Fibroblast of the aortic adventitia (primary cell): ENCODE data around the gene ZMIZ1. TPM values are rescaled to one million over a fixed set of nuclear protein-coding genes. Genes with fewer than 3 reads are reported as not detected.

ENCODE experiments used
- DNase-seq: peaks from one replicate; pipeline ENCODE4 v3.0.0-alpha.2; 2010; ENCODE audit warnings: low read depth
- H3K4me3 ChIP-seq: 2 replicates; pipeline ENCODE4 v1.5.1; 2011; ENCODE audit warnings: low read depth, mild to moderate bottlenecking, control low read depth, low read length, moderate library complexity
- total RNA-seq: library from RNA; depleted of rRNA; stranded (reverse); fragments of >200 nt; gene quantifications from 2 replicates; pipeline ENCODE4 v1.2.3, GENCODE V29; 2012; ENCODE audit warnings: low replicate concordance
- TF ChIP-seq, protein P1 (sequence below): IDR thresholded peaks from 2 replicates; pipeline ENCODE4 v1.5.1; 2011; ENCODE audit warnings: mild to moderate bottlenecking, low read length, control low read depth, inconsistent platforms; ENCODE audit not compliant: insufficient read depth

Gene ZMIZ1
- total RNA-seq, 1 donor, result 28.1 TPM

DNA sequence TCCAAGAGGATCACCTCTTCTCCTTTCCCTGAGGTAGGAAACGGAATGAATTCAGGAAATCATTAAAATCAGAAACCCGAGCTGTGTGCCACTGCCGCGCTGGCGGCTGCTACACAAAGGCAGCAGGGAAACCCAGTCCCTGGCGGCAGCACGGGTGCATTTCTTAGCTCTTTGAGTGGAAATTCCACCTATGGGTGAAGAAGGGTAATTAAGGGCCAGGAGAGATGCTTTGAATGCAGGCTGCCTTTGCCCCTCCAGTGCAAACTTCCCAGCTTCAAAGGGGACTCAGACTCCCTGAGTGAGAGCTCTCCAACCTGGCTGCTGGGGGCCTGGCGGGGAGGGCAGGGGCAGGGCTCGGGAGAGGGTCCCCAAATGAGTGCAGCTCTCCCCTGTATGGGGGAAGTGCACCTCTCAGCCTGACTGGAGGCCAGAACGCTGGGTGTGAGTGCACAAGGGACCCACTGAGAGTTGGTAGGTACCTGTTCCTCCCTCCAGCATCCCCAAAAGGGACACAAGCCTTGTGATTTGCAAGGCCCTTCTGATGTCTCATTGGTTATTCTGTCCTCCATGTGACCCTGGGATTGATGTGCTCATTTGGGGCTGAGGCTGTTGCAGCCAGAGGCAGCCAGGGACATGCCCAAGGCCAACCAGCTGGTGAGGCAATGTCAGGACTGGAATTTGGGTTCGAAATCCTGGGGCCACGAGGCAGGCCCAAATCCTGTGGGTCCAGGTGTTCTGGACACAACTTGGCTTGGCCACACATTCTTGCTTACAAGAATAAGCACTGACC lies 16.3 kb upstream of the ZMIZ1 start:
- no peak for DNase-seq
- TF ChIP-seq, protein P1, sequence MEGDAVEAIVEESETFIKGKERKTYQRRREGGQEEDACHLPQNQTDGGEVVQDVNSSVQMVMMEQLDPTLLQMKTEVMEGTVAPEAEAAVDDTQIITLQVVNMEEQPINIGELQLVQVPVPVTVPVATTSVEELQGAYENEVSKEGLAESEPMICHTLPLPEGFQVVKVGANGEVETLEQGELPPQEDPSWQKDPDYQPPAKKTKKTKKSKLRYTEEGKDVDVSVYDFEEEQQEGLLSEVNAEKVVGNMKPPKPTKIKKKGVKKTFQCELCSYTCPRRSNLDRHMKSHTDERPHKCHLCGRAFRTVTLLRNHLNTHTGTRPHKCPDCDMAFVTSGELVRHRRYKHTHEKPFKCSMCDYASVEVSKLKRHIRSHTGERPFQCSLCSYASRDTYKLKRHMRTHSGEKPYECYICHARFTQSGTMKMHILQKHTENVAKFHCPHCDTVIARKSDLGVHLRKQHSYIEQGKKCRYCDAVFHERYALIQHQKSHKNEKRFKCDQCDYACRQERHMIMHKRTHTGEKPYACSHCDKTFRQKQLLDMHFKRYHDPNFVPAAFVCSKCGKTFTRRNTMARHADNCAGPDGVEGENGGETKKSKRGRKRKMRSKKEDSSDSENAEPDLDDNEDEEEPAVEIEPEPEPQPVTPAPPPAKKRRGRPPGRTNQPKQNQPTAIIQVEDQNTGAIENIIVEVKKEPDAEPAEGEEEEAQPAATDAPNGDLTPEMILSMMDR, result peak; percentile 27

DNA sequence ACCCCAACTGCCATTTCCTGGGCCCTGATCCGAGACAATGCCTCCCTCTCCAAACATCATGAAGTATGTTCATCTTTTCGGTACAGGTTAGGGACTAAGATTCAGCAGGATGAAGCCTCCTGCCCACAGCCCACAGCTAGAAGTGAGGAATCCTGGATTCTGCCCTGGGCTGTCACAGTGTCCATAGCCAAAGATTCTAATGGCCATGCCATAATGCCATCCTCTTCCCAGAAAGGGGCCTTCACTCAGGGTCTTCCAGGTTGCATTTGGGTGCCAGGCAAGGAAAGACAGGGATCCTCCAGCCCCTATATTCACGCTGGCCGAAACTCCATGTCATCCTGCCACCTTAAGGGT lies 15.7 kb upstream of the ZMIZ1 start:
- DNase-seq, result no peak
- H3K4me3 ChIP-seq, result no peak overlapping the region
- TF ChIP-seq, protein P1, result no peak

More for the DNA sequence above, 16.3 kb upstream of the ZMIZ1 start:
- no peak overlapping the region for H3K4me3 ChIP-seq

DNA sequence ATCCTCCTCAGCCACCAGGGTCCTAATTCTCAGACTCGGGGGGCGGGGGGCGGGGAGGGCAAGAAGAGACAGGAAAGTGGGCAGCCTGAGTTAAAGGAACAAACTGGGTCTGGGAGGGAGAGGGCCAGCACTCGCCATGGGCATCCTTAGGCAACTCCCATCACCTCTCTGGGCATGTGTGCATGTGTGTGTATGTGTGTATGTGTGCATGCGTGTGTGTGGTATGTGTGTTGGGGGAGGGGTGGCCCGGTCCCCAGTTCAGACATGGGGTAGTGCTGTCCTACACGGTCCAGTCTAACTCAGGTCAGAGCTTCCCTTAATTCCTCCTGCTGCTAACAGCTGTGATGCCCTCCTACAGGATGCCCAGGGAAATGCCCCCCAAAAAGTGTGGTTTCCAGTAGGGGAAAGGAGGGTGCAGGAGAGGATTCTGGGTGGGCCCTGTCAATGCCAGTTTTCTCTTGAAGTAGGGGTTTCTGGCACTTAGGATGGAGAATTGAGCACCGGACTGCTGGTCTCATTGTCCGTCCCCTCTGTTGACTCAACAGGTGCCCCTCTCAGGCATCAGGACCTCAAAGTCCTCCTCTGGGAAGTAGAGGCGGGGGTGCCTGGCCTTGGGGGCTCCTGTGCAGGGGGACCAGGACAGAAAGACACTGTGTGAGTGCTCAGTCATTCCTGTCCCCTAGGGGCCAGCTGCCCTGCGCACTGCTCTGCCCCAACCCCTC lies 15.1 kb upstream of the ZMIZ1 start:
- H3K4me3 ChIP-seq, result no peak overlapping the region
- no peak for DNase-seq
- TF ChIP-seq, protein P1, result no peak

DNA sequence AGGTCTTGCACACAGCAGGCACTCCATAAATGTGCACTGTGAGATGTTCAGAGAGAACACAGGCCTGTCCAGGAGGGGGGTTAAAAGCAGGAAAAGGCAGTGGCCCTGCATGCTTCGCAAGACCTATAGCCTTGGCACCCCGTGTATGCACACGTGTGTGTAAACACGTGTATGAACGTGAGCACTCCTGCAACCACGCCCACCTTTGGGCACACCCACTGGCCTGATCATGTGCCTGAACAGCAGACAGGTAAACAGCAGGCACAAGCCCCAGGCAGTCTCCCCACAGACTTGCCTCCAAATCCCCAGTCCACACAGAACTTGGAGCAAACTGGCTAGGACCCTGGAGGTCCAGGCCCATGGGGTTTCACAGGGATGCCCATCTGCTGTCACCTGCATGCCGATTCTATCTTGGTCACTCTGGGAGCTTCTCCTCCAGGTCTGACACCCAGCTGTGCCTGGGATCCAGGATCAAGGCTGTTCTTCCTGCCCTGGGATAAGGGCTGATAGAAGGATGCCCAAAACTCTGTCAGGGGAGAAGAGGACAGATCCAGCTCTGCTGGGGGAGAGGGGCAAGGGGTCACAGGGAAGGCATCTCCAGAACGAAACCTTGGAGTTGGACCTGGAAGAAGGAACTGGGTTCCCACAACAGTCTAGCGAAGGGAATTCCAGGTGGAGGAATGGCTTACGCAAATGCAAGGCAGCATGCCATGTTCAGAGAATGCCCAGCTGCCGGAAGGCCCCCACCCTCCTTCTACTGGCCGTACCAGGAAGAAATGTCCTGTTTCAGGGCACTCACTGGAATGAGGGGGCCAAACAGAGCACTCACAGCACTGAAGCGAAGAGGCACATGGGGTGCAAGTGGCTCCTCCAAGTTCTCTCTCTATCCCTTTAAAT lies 14.3 kb upstream of the ZMIZ1 start:
- no peak for DNase-seq
- TF ChIP-seq, protein P1, result no peak
- no peak overlapping the region for H3K4me3 ChIP-seq

DNA sequence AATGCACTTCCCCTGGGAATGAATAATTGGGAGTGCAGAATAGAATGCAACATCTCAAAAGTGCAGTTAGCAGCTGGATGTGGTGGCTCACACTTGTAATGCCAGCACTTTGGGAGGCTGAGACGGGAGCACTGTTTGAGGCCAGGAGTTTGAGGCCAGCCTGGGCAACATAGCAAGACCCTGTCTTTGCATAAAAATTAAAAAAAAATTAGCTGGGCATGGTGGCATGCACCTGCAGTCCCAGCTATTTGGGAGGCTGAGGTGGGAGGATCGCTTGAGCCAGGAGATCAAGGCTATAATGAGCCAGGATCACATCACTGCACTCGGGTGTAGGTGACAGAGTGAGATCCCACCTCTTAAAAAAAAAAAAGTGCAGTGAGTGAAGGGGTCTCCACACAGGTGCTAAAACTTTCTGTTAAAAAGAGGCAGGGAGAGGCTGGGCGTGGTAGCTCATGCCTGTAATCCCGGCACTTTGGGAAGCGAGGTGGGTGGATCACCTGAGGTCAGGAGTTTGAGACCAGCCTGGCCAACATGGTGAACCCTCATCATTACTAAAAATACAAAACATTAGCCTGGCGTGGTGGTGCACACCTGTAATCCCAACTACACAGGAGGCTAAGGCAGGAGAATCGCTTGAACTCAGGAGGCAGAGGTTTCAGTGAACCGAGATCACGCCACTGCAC lies 13.5 kb upstream of the ZMIZ1 start:
- no peak overlapping the region for H3K4me3 ChIP-seq
- no peak for DNase-seq
- TF ChIP-seq, protein P1, result no peak

DNA sequence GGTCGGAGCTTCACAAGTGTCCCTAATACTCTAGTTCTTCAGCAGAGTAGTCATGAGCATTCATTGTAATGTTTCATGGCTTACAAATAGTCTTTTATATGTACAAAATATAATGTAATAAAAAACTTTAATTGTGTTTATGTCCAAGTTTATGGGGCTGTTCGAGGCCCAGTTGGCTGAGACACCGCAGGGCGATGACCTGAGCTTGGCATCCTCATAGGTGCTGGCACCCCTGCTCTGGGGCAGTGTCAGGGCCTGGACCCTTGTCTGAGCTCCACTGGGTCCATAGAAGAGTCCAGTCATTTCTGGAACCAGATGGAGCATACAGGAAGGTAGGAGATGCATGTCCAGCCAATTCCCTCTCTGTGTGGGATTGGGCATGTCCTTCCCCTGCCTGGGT lies 12.9 kb upstream of the ZMIZ1 start:
- no peak for DNase-seq
- TF ChIP-seq, protein P1, result no peak
- no peak overlapping the region for H3K4me3 ChIP-seq
